Muscle layer of duodenum (tissue), 2 donors: ENCODE results near the gene CUZD1.
A peak's percentile ranks its signal among the peaks of the same experiment; 100 is the strongest.
"Not testable (repeated sequence)": the region's sequence is repeated elsewhere in the genome, so short reads cannot be mapped to it uniquely, and the experiment has no call there.

Experiments
- H3K27ac ChIP-seq: one replicate; pipeline ENCODE4 v1.7.0; 2013; ENCODE audit warnings: mild to moderate bottlenecking, low read length
- H3K27me3 ChIP-seq: one replicate; pipeline ENCODE4 v1.7.0; 2013; ENCODE audit warnings: low read depth, mild to moderate bottlenecking, control low read depth, low read length
- H3K36me3 ChIP-seq, 2 donors: one replicate each; pipeline ENCODE4 v1.7.0; 2013; ENCODE audit warnings: low read length in 2 of 2, control low read depth in 1 of 2, mild to moderate bottlenecking in 1 of 2; ENCODE audit not compliant: insufficient read depth in 2 of 2, control insufficient read depth in 1 of 2
- H3K4me1 ChIP-seq, 2 donors: one replicate each; pipeline ENCODE4 v1.7.0; 2013; ENCODE audit warnings: low read length in 2 of 2, mild to moderate bottlenecking in 2 of 2, control low read depth in 1 of 2, moderate library complexity in 1 of 2; ENCODE audit not compliant: insufficient read depth in 2 of 2, control insufficient read depth in 1 of 2
- H3K4me3 ChIP-seq, 2 donors: one replicate each; pipeline ENCODE4 v1.7.0; 2013; ENCODE audit warnings: low read length in 2 of 2, low read depth in 1 of 2, mild to moderate bottlenecking in 1 of 2
- H3K9me3 ChIP-seq, 2 donors: one replicate each; pipeline ENCODE4 v1.7.0; 2013; ENCODE audit warnings: low read length in 2 of 2, control low read depth in 1 of 2, mild to moderate bottlenecking in 1 of 2; ENCODE audit not compliant: control insufficient read depth in 1 of 2
- donor health status: healthy.

Gene CUZD1, protein sequence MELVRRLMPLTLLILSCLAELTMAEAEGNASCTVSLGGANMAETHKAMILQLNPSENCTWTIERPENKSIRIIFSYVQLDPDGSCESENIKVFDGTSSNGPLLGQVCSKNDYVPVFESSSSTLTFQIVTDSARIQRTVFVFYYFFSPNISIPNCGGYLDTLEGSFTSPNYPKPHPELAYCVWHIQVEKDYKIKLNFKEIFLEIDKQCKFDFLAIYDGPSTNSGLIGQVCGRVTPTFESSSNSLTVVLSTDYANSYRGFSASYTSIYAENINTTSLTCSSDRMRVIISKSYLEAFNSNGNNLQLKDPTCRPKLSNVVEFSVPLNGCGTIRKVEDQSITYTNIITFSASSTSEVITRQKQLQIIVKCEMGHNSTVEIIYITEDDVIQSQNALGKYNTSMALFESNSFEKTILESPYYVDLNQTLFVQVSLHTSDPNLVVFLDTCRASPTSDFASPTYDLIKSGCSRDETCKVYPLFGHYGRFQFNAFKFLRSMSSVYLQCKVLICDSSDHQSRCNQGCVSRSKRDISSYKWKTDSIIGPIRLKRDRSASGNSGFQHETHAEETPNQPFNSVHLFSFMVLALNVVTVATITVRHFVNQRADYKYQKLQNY

DNA sequence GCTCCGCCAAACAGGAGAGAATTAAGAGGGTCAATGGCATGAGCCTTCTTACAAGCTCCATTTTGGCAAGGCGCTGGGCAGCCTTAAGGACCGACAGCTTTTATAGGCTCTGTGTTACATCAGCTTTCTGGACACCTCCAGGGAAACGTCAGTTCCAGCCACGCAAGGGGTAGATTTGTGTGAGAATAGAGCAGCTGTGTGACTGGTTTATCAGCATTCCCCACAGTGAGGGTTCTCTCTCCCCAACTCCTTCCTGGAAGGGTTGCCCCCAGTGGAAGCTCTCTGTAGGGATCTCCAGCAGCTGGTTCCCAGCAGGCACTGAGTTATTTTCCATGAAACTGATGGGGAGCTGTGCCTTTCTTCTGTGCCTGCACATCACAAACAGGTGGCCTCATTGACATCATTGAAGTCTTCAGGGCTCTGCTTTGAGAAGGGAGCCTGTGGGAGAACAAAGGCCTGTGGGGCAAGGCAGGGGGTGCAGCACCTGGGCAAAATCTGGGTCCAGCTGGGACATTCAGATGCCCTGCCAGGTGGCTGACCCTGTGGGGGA lies at the start of gene CUZD1:
Gene CUZD1 (minus strand): TSS at position 75 of the 550 bp plus-strand sequence. CDS start 14 bp downstream, at position 61.
- H3K9me3 ChIP-seq: peaks cover 0 to 9% of the 10 kb centered on the region in 2 donors
- no peak within 1 kb of the TSS for H3K27ac ChIP-seq
- H3K36me3 ChIP-seq: peaks cover 0 to 4% of the 10 kb centered on the region in 2 donors
- H3K4me3 ChIP-seq: no peak within 1 kb of the TSS
- H3K27me3 ChIP-seq: no peaks in the 10 kb centered on the region
- H3K4me1 ChIP-seq: no peaks in the 10 kb centered on the region

DNA sequence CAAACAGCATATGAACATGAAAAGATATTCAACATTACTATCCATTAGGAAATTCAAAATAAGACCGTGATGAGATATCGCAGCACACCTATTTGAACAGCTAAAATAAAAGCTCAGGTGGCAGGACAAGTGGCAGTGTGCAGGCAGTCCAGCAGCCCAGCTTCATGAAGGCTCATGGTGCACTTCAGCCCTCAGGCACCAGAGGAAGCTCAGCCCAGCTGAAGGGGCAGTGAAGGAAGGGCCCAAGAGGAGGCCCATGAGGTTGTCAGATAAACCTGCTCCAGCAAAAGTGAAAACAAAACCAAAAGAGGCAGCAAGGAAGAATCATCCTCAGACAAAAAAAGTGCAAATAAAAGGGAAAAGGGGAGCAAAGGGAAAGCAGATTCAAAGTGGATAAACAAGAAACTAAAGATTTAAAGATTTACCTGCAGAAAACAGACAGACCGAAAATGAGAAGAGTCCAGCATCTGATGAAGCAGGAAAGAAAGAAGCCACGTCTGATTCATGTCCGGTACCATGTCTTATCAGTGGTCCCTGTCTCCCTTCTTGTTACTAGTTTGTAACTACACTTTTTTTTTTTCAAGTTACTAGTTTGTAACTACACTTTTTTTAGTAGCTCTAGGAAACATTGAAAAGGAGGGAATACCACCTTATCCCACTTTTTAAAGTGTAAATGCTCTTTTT lies 48.7 kb upstream of the CUZD1 start:
- H3K4me1 ChIP-seq: no peaks in the 10 kb centered on the region
- no peaks in the 10 kb centered on the region for H3K36me3 ChIP-seq
- H3K27me3 ChIP-seq: no peaks in the 10 kb centered on the region
- no peak overlapping the region for H3K27ac ChIP-seq
- H3K4me3 ChIP-seq: no peak overlapping the region
- H3K9me3 ChIP-seq: no peaks in the 10 kb centered on the region

- no peaks in the 10 kb centered on the region for H3K36me3 ChIP-seq
- H3K9me3 ChIP-seq: no peaks in the 10 kb centered on the region
- no peak overlapping the region for H3K27ac ChIP-seq
- H3K27me3 ChIP-seq: no peaks in the 10 kb centered on the region
- peaks cover 5 to 7% of the 10 kb centered on the region in 2 donors for H3K4me1 ChIP-seq
- H3K4me3 ChIP-seq: no peak overlapping the region
Measured at GRCh38 chr10:122884166-122884565, 38.5 kb upstream of the CUZD1 start.

DNA sequence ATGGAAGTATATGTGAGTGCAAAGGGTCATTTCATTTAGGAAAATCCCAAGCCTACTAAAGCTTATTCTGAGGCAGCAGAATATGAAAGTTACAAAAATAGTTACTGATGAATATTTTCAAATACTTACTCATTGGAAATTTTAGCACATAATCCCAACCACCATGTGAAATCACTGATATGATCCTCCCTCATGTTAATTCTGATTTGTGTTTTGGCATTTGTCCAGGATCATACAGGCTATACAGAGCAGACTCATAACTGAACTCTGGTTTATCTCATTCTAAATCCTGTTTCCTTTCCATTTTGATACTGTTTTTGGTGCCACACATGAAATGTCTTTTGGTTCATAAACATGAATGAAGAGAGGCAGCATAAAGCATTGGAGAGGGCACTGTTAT lies 37.1 kb upstream of the CUZD1 start:
- H3K27ac ChIP-seq: no peak overlapping the region
- no peaks in the 10 kb centered on the region for H3K9me3 ChIP-seq
- H3K4me3 ChIP-seq: no peak overlapping the region
- H3K36me3 ChIP-seq: no peaks in the 10 kb centered on the region
- no peaks in the 10 kb centered on the region for H3K27me3 ChIP-seq
- H3K4me1 ChIP-seq: peaks cover 10 to 15% of the 10 kb centered on the region in 2 donors

GRCh38 chr10:122879339-122880273 lies 33.9 kb upstream of the CUZD1 start, which contains the start of gene FAM24B:
TSS of gene FAM24B (minus strand) at chr10:122879581. CDS start at chr10:122850515, 29,066 bp downstream.
- H3K4me3 ChIP-seq: peak within 1 kb of the TSS; percentile 87 to 89
- peaks cover 10 to 15% of the 10 kb centered on the region in 2 donors for H3K4me1 ChIP-seq
- H3K27me3 ChIP-seq: no peaks in the 10 kb centered on the region
- peak within 1 kb of the TSS; percentile 60 for H3K27ac ChIP-seq
- H3K9me3 ChIP-seq: no peaks in the 10 kb centered on the region
- no peaks in the 10 kb centered on the region for H3K36me3 ChIP-seq

GRCh38 chr10:122878799-122879338 lies 33.2 kb upstream of the CUZD1 start:
- Histone ChIP-seq H3K4me3 (peak overlapping the region; percentile 87 to 89), H3K9me3 (no peaks in the 10 kb centered on the region), H3K27me3 (no peaks in the 10 kb centered on the region), H3K27ac (peak overlapping the region; percentile 60), H3K4me1 (peaks cover 10 to 15% of the 10 kb centered on the region in 2 donors), H3K36me3 (no peaks in the 10 kb centered on the region)

GRCh38 chr10:122877264-122877663 lies 31.6 kb upstream of the CUZD1 start:
- Histone ChIP-seq H3K9me3 (no peaks in the 10 kb centered on the region), H3K36me3 (no peaks in the 10 kb centered on the region), H3K27me3 (no peaks in the 10 kb centered on the region), H3K4me3 (no peak overlapping the region), H3K4me1 (peaks cover 10 to 15% of the 10 kb centered on the region in 2 donors), H3K27ac (no peak overlapping the region)

DNA sequence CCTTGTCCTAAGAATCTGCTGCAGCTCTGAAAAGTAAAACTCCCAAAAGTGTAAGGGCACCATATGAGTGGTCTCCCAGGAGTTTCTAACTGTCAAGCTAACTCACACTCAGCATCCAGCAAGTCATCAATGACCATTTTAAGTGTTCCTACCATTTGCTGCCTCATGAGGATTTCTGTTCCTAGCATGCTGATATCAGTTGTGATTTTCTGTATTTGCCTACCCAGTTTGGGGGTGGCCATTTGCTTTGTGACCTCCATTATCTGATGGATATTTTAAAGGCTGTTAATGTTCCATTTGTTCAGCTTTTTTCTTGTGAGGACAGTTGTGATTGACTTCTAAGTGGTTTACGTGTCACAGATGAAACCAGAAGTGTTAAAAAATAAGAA lies 30.8 kb upstream of the CUZD1 start:
- Histone ChIP-seq H3K4me3 (no peak overlapping the region), H3K36me3 (no peaks in the 10 kb centered on the region), H3K27ac (no peak overlapping the region), H3K27me3 (no peaks in the 10 kb centered on the region), H3K9me3 (no peaks in the 10 kb centered on the region), H3K4me1 (peaks cover 10 to 15% of the 10 kb centered on the region in 2 donors)

DNA sequence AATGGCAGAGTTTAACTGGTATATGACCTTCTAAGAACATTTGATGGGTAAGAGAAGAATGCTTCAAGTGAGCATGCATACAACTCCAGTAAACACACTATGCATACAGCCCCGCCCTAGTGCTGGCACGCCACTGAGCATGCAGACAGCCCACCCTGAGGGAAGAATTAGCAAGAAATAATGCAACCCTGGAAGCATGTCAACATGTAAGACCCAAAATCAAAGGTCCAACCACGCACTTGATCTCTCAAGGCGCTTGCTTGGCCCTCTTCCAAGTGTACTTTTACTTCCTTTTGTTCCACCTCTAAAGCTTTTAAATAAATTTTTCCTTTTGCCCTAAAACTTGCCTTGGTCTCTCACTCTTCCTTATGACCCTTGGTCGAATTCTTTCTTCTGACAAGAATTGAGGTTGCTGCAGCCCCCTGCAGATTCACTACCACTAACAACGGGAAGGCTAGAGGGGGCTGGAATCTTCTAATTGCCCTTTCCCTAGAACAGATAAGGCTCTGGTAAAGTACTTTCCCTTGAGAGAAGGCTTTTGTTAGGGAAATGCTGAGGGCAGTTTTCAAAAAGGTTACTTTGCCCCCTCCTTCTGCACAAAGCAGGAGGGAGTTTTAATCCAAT lies 30.3 kb upstream of the CUZD1 start:
- H3K36me3 ChIP-seq: no peaks in the 10 kb centered on the region
- H3K4me1 ChIP-seq: peaks cover 10 to 15% of the 10 kb centered on the region in 2 donors

GRCh38 chr10:122871947-122872346 lies 26.3 kb upstream of the CUZD1 start:
- H3K4me1 ChIP-seq, H3K27me3 ChIP-seq, H3K27ac ChIP-seq, H3K36me3 ChIP-seq, H3K4me3 ChIP-seq, H3K9me3 ChIP-seq: not testable (repeated sequence)

More for the DNA sequence above, 30.3 kb upstream of the CUZD1 start:
- Histone ChIP-seq H3K4me3 (no peak overlapping the region), H3K9me3 (no peaks in the 10 kb centered on the region), H3K27ac (no peak overlapping the region), H3K27me3 (no peaks in the 10 kb centered on the region)
